H1 (cell line): Measurements from ENCODE around the gene MAP1LC3A. TPM values are rescaled to one million over a fixed set of nuclear protein-coding genes. Genes with fewer than 3 reads are reported as not detected.

Experiments
- CTCF ChIA-PET: fragments of 300-600 bp; sonication (Branson Sonifier 250); formaldehyde crosslinking; loops from one replicate; lab custom pipeline; 2021; ENCODE audit not compliant: partially characterized antibody; lab: Charles Lee
- POLR2A ChIA-PET: fragments of 300-600 bp; sonication (Branson Sonifier 250); formaldehyde crosslinking; loops from one replicate; lab custom pipeline; 2021; ENCODE audit warnings: inconsistent platforms; ENCODE audit not compliant: partially characterized antibody; lab: Charles Lee
- DNase-seq, 2 experiments: peaks; one replicate each; pipeline versions ENCODE4 v3.0.0 to v3.0.0-alpha.2; 2010 to 2022; ENCODE audit warnings: low spot score in 2 of 2, low read depth in 1 of 2, mixed read lengths in 1 of 2
- FAIRE-seq: peaks from 2 replicates; lab custom pipeline; 2011; peaks lifted over from hg19 to GRCh38; lab: Jason Lieb, UNC
- H2AFZ ChIP-seq: 2 replicates; pipeline ENCODE4 v1.8.1; 2012; ENCODE audit warnings: low read length, inconsistent platforms
- H2AK5ac ChIP-seq: 2 replicates; pipeline ENCODE4 v1.6.1; 2013; ENCODE audit warnings: low read depth, low read length
- H2BK120ac ChIP-seq: replicated peaks from 2 replicates; pipeline ENCODE3; 2013; ENCODE audit warnings: low read depth, low read length, inconsistent platforms
- H2BK12ac ChIP-seq: 2 replicates; pipeline ENCODE4 v1.6.1; 2013; ENCODE audit warnings: low read depth, low read length
- H2BK15ac ChIP-seq: 2 replicates; pipeline ENCODE4 v1.6.1; 2013; ENCODE audit warnings: low read length
- H2BK20ac ChIP-seq: 2 replicates; pipeline ENCODE4 v1.6.1; 2013; ENCODE audit warnings: low read length
- H2BK5ac ChIP-seq: 2 replicates; pipeline ENCODE4 v1.6.1; 2013; ENCODE audit warnings: low read depth, low read length
- H3K14ac ChIP-seq: 2 replicates; pipeline ENCODE4 v1.6.1; 2013; ENCODE audit warnings: inconsistent platforms; ENCODE audit not compliant: insufficient read length
- H3K18ac ChIP-seq: 2 replicates; pipeline ENCODE4 v1.6.1; 2013; ENCODE audit warnings: low read length; ENCODE audit errors: extremely low read depth
- H3K23ac ChIP-seq: 2 replicates; pipeline ENCODE4 v1.6.1; 2013; ENCODE audit warnings: inconsistent platforms; ENCODE audit not compliant: insufficient read length
- H3K23me2 ChIP-seq: 2 replicates; pipeline ENCODE4 v1.6.1; 2013; ENCODE audit warnings: low read depth, low read length
- H3K27ac ChIP-seq: 2 replicates; pipeline ENCODE4 v1.6.1; 2011; ENCODE audit warnings: low read depth, low read length, inconsistent platforms
- H3K27me3 ChIP-seq, 4 experiments: replicated peaks in 1 of 4; 1 replicate in 1 of 4; 2 replicates in 3 of 4; pipeline versions ENCODE4 v1.6.1 to v1.8.1; 2011 to 2013; ENCODE audit warnings: low read length in 3 of 4, mild to moderate bottlenecking in 3 of 4, inconsistent platforms in 2 of 4, mixed read lengths in 2 of 4, moderate library complexity in 1 of 4; ENCODE audit not compliant: control insufficient read depth in 3 of 4, insufficient read depth in 3 of 4; ENCODE audit errors: extremely low read depth in 1 of 4
- H3K36me3 ChIP-seq, 4 experiments: 2 replicates each; pipeline versions ENCODE4 v1.6.1 to v1.8.1; 2011 to 2013; ENCODE audit warnings: mild to moderate bottlenecking in 4 of 4, low read length in 3 of 4, moderate library complexity in 2 of 4, control low read depth in 1 of 4, inconsistent platforms in 1 of 4; ENCODE audit not compliant: insufficient read depth in 4 of 4, control insufficient read depth in 2 of 4
- H3K4ac ChIP-seq: replicated peaks from 2 replicates; pipeline ENCODE3; 2013; ENCODE audit warnings: low read length, low read depth, mixed read lengths, inconsistent platforms; ENCODE audit not compliant: insufficient read length
- H3K4me1 ChIP-seq, 4 experiments: replicated peaks in 1 of 4; 1 replicate in 1 of 4; 2 replicates in 3 of 4; pipeline versions ENCODE4 v1.6.1 to v1.8.1; 2011 to 2013; ENCODE audit warnings: low read length in 3 of 4, inconsistent platforms in 2 of 4, mixed read lengths in 1 of 4; ENCODE audit not compliant: insufficient read depth in 4 of 4, control insufficient read depth in 3 of 4
- H3K4me2 ChIP-seq, 2 experiments: 2 replicates each; pipeline versions ENCODE4 v1.6.1 to v1.8.1; 2011 to 2013; ENCODE audit warnings: low read depth in 2 of 2, low read length in 2 of 2, control low read depth in 1 of 2, inconsistent platforms in 1 of 2, mild to moderate bottlenecking in 1 of 2; ENCODE audit not compliant: insufficient read depth in 1 of 2
- H3K4me3 ChIP-seq, 4 experiments: fragments of 200-600, 300-600 bp in 1 of 4; sonication (generic), shearing (Covaris generic), sonication (Bioruptor Twin) in 1 of 4; 2 replicates each; pipeline versions ENCODE4 v1.5.1 to v1.8.1; 2011 to 2016; ENCODE audit warnings: low read length in 4 of 4, low read depth in 3 of 4, control low read depth in 2 of 4, inconsistent platforms in 2 of 4, mild to moderate bottlenecking in 2 of 4, mixed read lengths in 1 of 4, moderate library complexity in 1 of 4; ENCODE audit not compliant: insufficient read depth in 2 of 4; ENCODE audit errors: extremely low read depth in 1 of 4
- H3K56ac ChIP-seq: replicated peaks from 2 replicates; pipeline ENCODE3; 2013; ENCODE audit warnings: low read depth, mild to moderate bottlenecking, mixed read lengths, low read length, inconsistent platforms; ENCODE audit not compliant: insufficient read length
- H3K79me1 ChIP-seq: 2 replicates; pipeline ENCODE4 v1.6.1; 2013; ENCODE audit warnings: low read depth, low read length, control low read depth
- H3K79me2 ChIP-seq, 2 experiments: 2 replicates each; pipeline versions ENCODE4 v1.6.1 to v1.8.1; 2012 to 2013; ENCODE audit warnings: low read length in 2 of 2, mild to moderate bottlenecking in 2 of 2, inconsistent platforms in 1 of 2; ENCODE audit not compliant: insufficient read depth in 2 of 2, control insufficient read depth in 1 of 2
- H3K9ac ChIP-seq, 4 experiments: replicated peaks in 1 of 4; 1 replicate in 1 of 4; 2 replicates in 3 of 4; pipeline versions ENCODE4 v1.6.1 to v1.8.1; 2011 to 2013; ENCODE audit warnings: low read depth in 3 of 4, low read length in 3 of 4, control low read depth in 2 of 4, mild to moderate bottlenecking in 2 of 4, moderate library complexity in 2 of 4, inconsistent platforms in 1 of 4; ENCODE audit errors: extremely low read depth in 1 of 4
- H3K9me3 ChIP-seq, 2 experiments: 2 replicates each; pipeline versions ENCODE4 v1.6.1 to v1.8.1; 2012 to 2013; ENCODE audit warnings: mild to moderate bottlenecking in 2 of 2, moderate library complexity in 2 of 2, control low read depth in 1 of 2, inconsistent platforms in 1 of 2, low read depth in 1 of 2, low read length in 1 of 2, mixed read lengths in 1 of 2; ENCODE audit not compliant: insufficient read depth in 2 of 2
- H4K20me1 ChIP-seq, 2 experiments: replicated peaks in 1 of 2; 2 replicates each; pipeline versions ENCODE3 to v1.8.1; 2011 to 2013; ENCODE audit warnings: inconsistent platforms in 2 of 2, low read length in 2 of 2, mild to moderate bottlenecking in 1 of 2; ENCODE audit not compliant: insufficient read depth in 2 of 2, control insufficient read depth in 1 of 2
- H4K5ac ChIP-seq: 2 replicates; pipeline ENCODE4 v1.6.1; 2013; ENCODE audit warnings: low read length, low read depth, mixed read lengths, inconsistent platforms; ENCODE audit not compliant: insufficient read length
- H4K8ac ChIP-seq: 2 replicates; pipeline ENCODE4 v1.8.0; 2013; ENCODE audit warnings: mild to moderate bottlenecking, moderate library complexity, low read length, inconsistent platforms; ENCODE audit not compliant: insufficient read depth; ENCODE audit errors: extremely low read depth
- H4K91ac ChIP-seq: replicated peaks from 2 replicates; pipeline ENCODE3; 2013; ENCODE audit warnings: low read length, mixed read lengths, inconsistent platforms; ENCODE audit not compliant: insufficient read length
- ATF3 ChIP-seq: IDR thresholded peaks from 2 replicates; pipeline ENCODE4 v1.6.1; 2011; ENCODE audit warnings: low read depth, mild to moderate bottlenecking, low read length; ENCODE audit not compliant: insufficient read depth
- CEBPB ChIP-seq: IDR thresholded peaks from 2 replicates; pipeline ENCODE4 v1.6.1; 2012; ENCODE audit warnings: low read depth, low read length
- CTCF ChIP-seq, 3 experiments: IDR thresholded peaks; 1 replicate in 2 of 3; 2 replicates in 1 of 3; pipeline versions ENCODE4 v1.5.1 to v1.6.1; 2011; ENCODE audit warnings: low read length in 3 of 3, mild to moderate bottlenecking in 3 of 3, inconsistent platforms in 2 of 3, low read depth in 1 of 3, moderate library complexity in 1 of 3; ENCODE audit not compliant: insufficient read depth in 1 of 3; ENCODE audit errors: control extremely low read depth in 1 of 3
- SIN3A ChIP-seq, 2 experiments: IDR thresholded peaks in 1 of 2; conservative IDR thresholded peaks in 1 of 2; 2 replicates each; pipeline ENCODE4 v1.6.1; 2011 to 2012; ENCODE audit warnings: low read length in 2 of 2, improper control_type of control experiment in 1 of 2, low read depth in 1 of 2, mild to moderate bottlenecking in 1 of 2
- WGBS, 2 experiments: shearing (Covaris generic) in 1 of 2; methylation state at CpG; one replicate each; pipeline versions ENCODE4 v1.1.6 to v1.1.7; 2013 to 2015; ENCODE audit warnings: low lambda C conversion rate in 2 of 2, mixed read lengths in 2 of 2, inconsistent platforms in 1 of 2, low coverage in 1 of 2, missing lambda C conversion rate in 1 of 2; ENCODE audit not compliant: insufficient replicate concordance in 2 of 2, insufficient coverage in 1 of 2, insufficient read length in 1 of 2; ENCODE audit errors: extremely low coverage in 1 of 2, missing lambda C conversion rate in 1 of 2; 5-methylcytosine and 5-hydroxymethylcytosine counted together
- polyA plus RNA-seq, 7 experiments: library from polyadenylated mRNA; depleted of rRNA in 3 of 7; stranded (reverse) in 5 of 7; unstranded in 2 of 7; fragments of >200 nt in 5 of 7; fragments of 200-250 nt in 2 of 7; gene quantifications; 1 replicate in 5 of 7; 2 replicates in 1 of 7; 4 replicates in 1 of 7; pipeline versions ENCODE4 v1.2.1 to v1.2.3, GENCODE V29; 2011 to 2013; ENCODE audit warnings: missing spikeins in 2 of 7, mixed read lengths in 2 of 7
- total RNA-seq: library from RNA; stranded (reverse); fragmentation: NEBNext Ultra II Directional; extraction: Animal tissue kit (Norgen Biotek cat#: 25700); gene quantifications from 2 replicates; pipeline ENCODE4 v1.2.1, GENCODE V29; 2021

MAP1LC3A gene
- total and polyA plus RNA-seq, 2 of the 8 experiments (the other 6 are each of a cell fraction or from before 2014, with no cell fraction given): 5.0 to 6.1 TPM

- Histone ChIP-seq H3K4me2 (no peak overlapping the region), H2BK120ac (no peak overlapping the region), H3K9ac (no peak overlapping the region), H2BK15ac (no peak overlapping the region), H3K79me1 (no peaks in the 10 kb centered on the region), H3K4ac (no peak overlapping the region), H3K56ac (no peak overlapping the region), H4K8ac (no peak overlapping the region), H3K9me3 (no peaks in the 10 kb centered on the region), H3K27me3 (no peaks in the 10 kb centered on the region)
- ChIA-PET CTCF (interaction anchor here (0.7 kb wide), 1 partner anchor 123 kb away, joined by 3 read pairs; no protein-coding TSS in a partner anchor), POLR2A (no interaction called here)
- no peak for FAIRE-seq
- no peak for TF ChIP-seq SIN3A (conservative IDR thresholded peaks at IDR 0.05 in 1 of 2, IDR thresholded peaks at IDR 0.05 in 1 of 2; ENCODE audit: low read depth in 1 of 2, low read length in 2 of 2)
- no peak for TF ChIP-seq ATF3
- TF ChIP-seq CTCF (IDR thresholded peaks at IDR 0.05; ENCODE audit: control extremely low read depth in 1 of 3, insufficient read depth in 1 of 3, low read depth in 1 of 3, low read length in 3 of 3): no peak
- TF ChIP-seq CEBPB: no peak
- TF ChIP-seq, all 59 proteins: peak for 0
- no peak overlapping the region for H3K23ac ChIP-seq
- H2BK12ac ChIP-seq: no peak overlapping the region
- no peaks in the 10 kb centered on the region for H3K23me2 ChIP-seq
- H3K27ac ChIP-seq: no peak overlapping the region
- 92% methylated on average over 5 of the region's 5 CpGs; no CpG with 5 or more reads in 1 of the 2 experiments for WGBS, 2 experiments
- H4K20me1 ChIP-seq: peaks cover 2 to 3% of the 10 kb centered on the region in 2 experiments
- H4K91ac ChIP-seq: no peak overlapping the region
- 0 out of 8 replicates have a peak, but pooled peaks cover 0 to 3% (median 0%) of the 10 kb centered on the region in 4 experiments for H3K36me3 ChIP-seq
- no peak overlapping the region for H2AK5ac ChIP-seq
- H3K4me1 ChIP-seq: no peaks in the 10 kb centered on the region; a peak in 1 of 7 replicates
- H2BK5ac ChIP-seq: no peak overlapping the region
- no peak overlapping the region for H3K14ac ChIP-seq
- H2BK20ac ChIP-seq: no peak overlapping the region
- no peaks in the 10 kb centered on the region for H3K79me2 ChIP-seq
- no peak overlapping the region for H2AFZ ChIP-seq
- no peak overlapping the region for H4K5ac ChIP-seq
- H3K18ac ChIP-seq: no peak overlapping the region
- no peak overlapping the region for H3K4me3 ChIP-seq
- no peak for DNase-seq
These were observed 26.5 kb downstream of the MAP1LC3A start for GRCh38 chr20:34585019-34585418.
